Measurements from ENCODE around the gene ALDH9A1. TPM values are rescaled to one million over a fixed set of nuclear protein-coding genes. Genes with fewer than 3 reads are reported as not detected.

ALDH9A1 gene
- total and polyA plus RNA-seq, 2 of the 4 experiments (the other 2 are of a cell fraction), result 43.5 to 43.7 TPM

GRCh38 chr1:165633614-165634013 lies 64.7 kb downstream of the ALDH9A1 start:
- POLR2A ChIA-PET (ENCODE audit: unreplicated experiment), result interaction anchor here (0.6 kb wide), 1 partner anchor 1635 kb away, joined by 3 read pairs; no protein-coding TSS in a partner anchor
- H3K4me1 ChIP-seq (ENCODE audit: control insufficient read depth, insufficient read depth, low read length), result peaks cover 10% of the 10 kb centered on the region
- H2AFZ ChIP-seq (replicated peaks; ENCODE audit: low read length, poor library complexity), result no peak overlapping the region
- H3K56ac ChIP-seq (ENCODE audit: extremely low read depth, insufficient read depth, low read length), result no peak overlapping the region
- H4K20me1 ChIP-seq (ENCODE audit: insufficient read depth, low read length), result peaks cover 47% of the 10 kb centered on the region
- intact Hi-C loops (cut with micrococcal nuclease), result loop anchor here (10.0 kb wide), 1 partner anchor 191 kb away; the partner anchor contains the start of gene UCK2
- no peaks in the 10 kb centered on the region for H3K27me3 ChIP-seq (ENCODE audit: control insufficient read depth, insufficient read depth, low read length)
- no peak overlapping the region for H3K14ac ChIP-seq (replicated peaks; ENCODE audit: low read depth, low read length)
- H3K23ac ChIP-seq (ENCODE audit: low read depth, low read length), result no peak overlapping the region
- H4K91ac ChIP-seq (ENCODE audit: insufficient read depth, low read depth, low read length), result no peak overlapping the region
- TF ChIP-seq MAZ (IDR thresholded peaks at IDR 0.05; ENCODE audit: borderline replicate concordance, low read depth, low read length), result no peak
- TF ChIP-seq RCOR1 (IDR thresholded peaks at IDR 0.05; ENCODE audit: insufficient replicate concordance, low read length), result no peak
- no peak for TF ChIP-seq RFX5 (IDR thresholded peaks at IDR 0.05; ENCODE audit: low read depth, low read length)
- no peak for TF ChIP-seq MXI1 (IDR thresholded peaks at IDR 0.05; ENCODE audit: borderline replicate concordance, low read depth, low read length)
- no peak for TF ChIP-seq CTCF (conservative IDR thresholded peaks at IDR 0.05; ENCODE audit: low read depth, low read length)
- no peak for TF ChIP-seq POLR2A (IDR thresholded peaks at IDR 0.05; ENCODE audit: low read depth, low read length)
- no peak for TF ChIP-seq FOS (IDR thresholded peaks at IDR 0.05; ENCODE audit: low read depth, low read length)
- no peak for TF ChIP-seq SMC3 (IDR thresholded peaks at IDR 0.05; ENCODE audit: low read depth, low read length)
- no peak for TF ChIP-seq NFE2L2 (IDR thresholded peaks at IDR 0.05; ENCODE audit: low read depth, low read length)
- no peak for TF ChIP-seq CHD1 (IDR thresholded peaks at IDR 0.05; ENCODE audit: low read depth, low read length)
- no peak for TF ChIP-seq MAFK (IDR thresholded peaks at IDR 0.05; ENCODE audit: low read depth, low read length)
- TF ChIP-seq CEBPB (IDR thresholded peaks at IDR 0.05; ENCODE audit: low read depth, low read length), result no peak
- TF ChIP-seq BHLHE40 (IDR thresholded peaks at IDR 0.05; ENCODE audit: low read depth, low read length), result no peak
- no peak for TF ChIP-seq RAD21 (IDR thresholded peaks at IDR 0.05; ENCODE audit: low read length)
- TF ChIP-seq ELK1 (IDR thresholded peaks at IDR 0.05; ENCODE audit: borderline replicate concordance, low read depth, low read length), result no peak
- no peak for TF ChIP-seq USF2 (IDR thresholded peaks at IDR 0.05; ENCODE audit: low read depth, low read length)
- H4K8ac ChIP-seq (ENCODE audit: low read depth in 2 of 2, low read length in 2 of 2), result no peak overlapping the region
- CTCF ChIA-PET, result interaction anchor here (0.6 to 0.7 kb wide), 2 partner anchors 271 to 700 kb away, joined by 3 to 8 read pairs; no protein-coding TSS in a partner anchor
- H3K4me3 ChIP-seq (ENCODE audit: insufficient read depth, low read depth, low read length), result no peak overlapping the region
- peaks cover 5% of the 10 kb centered on the region for H3K36me3 ChIP-seq (ENCODE audit: control insufficient read depth, insufficient read depth, low read length)
- dilution Hi-C loops (cut with HindIII; ENCODE audit: low sequenced_read_pairs, unreplicated experiment), result no loop called here
- peak; percentile 27 for DNase-seq
- H4K5ac ChIP-seq (ENCODE audit: low read depth, low read length), result no peak overlapping the region
- no peak overlapping the region for H3K18ac ChIP-seq (ENCODE audit: low read depth, low read length)
- H2BK15ac ChIP-seq (ENCODE audit: low read depth, low read length), result no peak overlapping the region
- no peak overlapping the region for H2BK20ac ChIP-seq (ENCODE audit: low read depth, low read length)
- H2AK5ac ChIP-seq (ENCODE audit: low read depth, low read length), result no peak overlapping the region
- WGBS, 2 experiments (ENCODE audit: extremely low coverage in 2 of 2, insufficient read length in 1 of 2), result no CpG with 5 or more reads among the region's 3 CpGs
- no peak overlapping the region for H3K9ac ChIP-seq (ENCODE audit: low read depth, low read length)
- H2AK9ac ChIP-seq (replicated peaks; ENCODE audit: low read depth, low read length, poor library complexity), result no peak overlapping the region
- H3K27ac ChIP-seq (ENCODE audit: insufficient read depth, low read length), result no peak overlapping the region
- ATAC-seq (ENCODE audit: low read depth), result no peak
- H3K9me1 ChIP-seq (ENCODE audit: insufficient read depth, low read length), result peaks cover 6% of the 10 kb centered on the region
- H3K79me1 ChIP-seq (ENCODE audit: low read depth in 1 of 2, low read length in 2 of 2), result peaks cover 9 to 65% of the 10 kb centered on the region in 2 experiments
- no peaks in the 10 kb centered on the region for H3K9me3 ChIP-seq (ENCODE audit: control insufficient read depth, insufficient read depth, low read length)
- H2BK5ac ChIP-seq (ENCODE audit: low read depth, low read length, poor library complexity, severe bottlenecking), result no peak overlapping the region
- no TSS peak for BruUV-seq (replicated peaks)
- peak overlapping the region; percentile 66 for H3K4me2 ChIP-seq (ENCODE audit: low read depth, low read length)
- H2BK120ac ChIP-seq (ENCODE audit: low read depth, low read length), result no peak overlapping the region
- no peak overlapping the region for H3K4ac ChIP-seq (ENCODE audit: low read depth, low read length)
- in situ Hi-C loops (cut with MboI; ENCODE audit: low sequenced_read_pairs), result no loop called here
